HepG2 (cell line): ENCODE data around the gene RAB40C. TPM values are rescaled to one million over a fixed set of nuclear protein-coding genes. Genes with fewer than 3 reads are reported as not detected.
A peak's percentile ranks its signal among the peaks of the same experiment; 100 is the strongest.

Experiments used
- ATAC-seq: fragments of 200-7000 bp; cut with Tn5 transposase; 3 replicates; pipeline ENCODE4 v1.9.1; 2020; ENCODE audit warnings: mild to moderate bottlenecking, moderate library complexity
- BruUV-seq: library from RNA; stranded (reverse); fragments of 400-500 nt; replicated peaks from 2 replicates; lab custom pipeline; 2021; lab: Mats Ljungman, UMichigan
- CTCF ChIA-PET: fragments of 300-600 bp; formaldehyde crosslinking; extraction: SDS; loops from one replicate; lab custom pipeline; 2021; ENCODE audit warnings: low total read pairs, inconsistent platforms, low intra/inter-chr PET ratio; lab: Yijun Ruan, JAX
- POLR2A ChIA-PET: fragments of 350-600 bp; sonication (Branson Sonifier 250); formaldehyde crosslinking; loops from one replicate; lab custom pipeline; 2020; ENCODE audit warnings: antibody characterized with exemption, inconsistent platforms; lab: Yijun Ruan, JAX
- DNase-seq: peaks from one replicate; pipeline ENCODE4 v3.0.0-alpha.2; 2015; ENCODE audit warnings: low spot score
- FAIRE-seq: peaks from 3 replicates; lab custom pipeline; 2011; peaks lifted over from hg19 to GRCh38; lab: Jason Lieb, UNC
- H2AFZ ChIP-seq: one replicate; pipeline ENCODE4 v1.6.1; 2011; ENCODE audit warnings: low read length, inconsistent platforms
- H3K27ac ChIP-seq: fragments of 300-600 bp; 3 replicates; pipeline ENCODE4 v1.8.0; 2011; ENCODE audit warnings: mixed run types, mild to moderate bottlenecking, mixed read lengths, low read length, inconsistent platforms; ENCODE audit not compliant: insufficient read depth; ENCODE audit errors: extremely low read length
- H3K27me3 ChIP-seq, 2 experiments: fragments of 200-600 bp in 1 of 2; 2 replicates in 1 of 2; 3 replicates in 1 of 2; pipeline versions ENCODE4 v1.6.0 to v1.8.0; 2011; ENCODE audit warnings: low read length in 2 of 2, mild to moderate bottlenecking in 2 of 2, moderate library complexity in 2 of 2, inconsistent platforms in 1 of 2; ENCODE audit not compliant: insufficient read depth in 2 of 2, control insufficient read depth in 1 of 2
- H3K36me3 ChIP-seq, 2 experiments: fragments of 200-600 bp in 1 of 2; replicated peaks in 1 of 2; 2 replicates in 1 of 2; 3 replicates in 1 of 2; pipeline versions ENCODE4 v1.5.1 to v1.8.0; 2011; ENCODE audit warnings: low read length in 2 of 2, inconsistent platforms in 1 of 2; ENCODE audit not compliant: insufficient read depth in 2 of 2, control insufficient read depth in 1 of 2
- H3K4me1 ChIP-seq: 2 replicates; pipeline ENCODE4 v1.5.1; 2012; ENCODE audit warnings: low read length, inconsistent platforms; ENCODE audit not compliant: insufficient read depth
- H3K4me2 ChIP-seq: 2 replicates; pipeline ENCODE4 v1.6.0; 2011; ENCODE audit warnings: low read depth, low read length, inconsistent platforms
- H3K4me3 ChIP-seq, 3 experiments: fragments of 200-600 bp in 1 of 3; sonication (generic), shearing (Covaris generic) in 1 of 3; replicated peaks in 1 of 3; 2 replicates each; pipeline ENCODE4 v1.5.1; 2011 to 2016; ENCODE audit warnings: low read length in 3 of 3, inconsistent platforms in 2 of 3, low read depth in 2 of 3, mild to moderate bottlenecking in 2 of 3, control low read depth in 1 of 3, mixed read lengths in 1 of 3; ENCODE audit not compliant: insufficient read depth in 1 of 3
- H3K79me2 ChIP-seq: one replicate; pipeline ENCODE4 v1.6.1; 2011; ENCODE audit warnings: low read length, inconsistent platforms; ENCODE audit not compliant: insufficient read depth
- H3K9ac ChIP-seq: 2 replicates; pipeline ENCODE4 v1.6.0; 2011; ENCODE audit warnings: mild to moderate bottlenecking, low read depth, low read length, inconsistent platforms; ENCODE audit not compliant: insufficient read depth
- H3K9me3 ChIP-seq: 2 replicates; pipeline ENCODE4 v1.5.1; 2012; ENCODE audit warnings: mild to moderate bottlenecking, low read length
- H4K20me1 ChIP-seq: 2 replicates; pipeline ENCODE4 v1.6.0; 2011; ENCODE audit warnings: inconsistent platforms, mild to moderate bottlenecking, low read length, moderate library complexity; ENCODE audit not compliant: insufficient read depth
- CTCF ChIP-seq: sonication (generic); formaldehyde crosslinking; IDR thresholded peaks from 2 replicates; pipeline ENCODE4 v1.5.0; 2020; ENCODE audit warnings: mild to moderate bottlenecking, missing genetic modification reagents, moderate library complexity
- GLI4 ChIP-seq: sonication (generic); formaldehyde crosslinking; IDR thresholded peaks from 2 replicates; pipeline ENCODE4 v1.5.1; 2020; ENCODE audit warnings: missing genetic modification reagents, mild to moderate bottlenecking, moderate library complexity, borderline replicate concordance
- HNRNPL ChIP-seq: fragments of 200-400 bp; formaldehyde crosslinking; IDR thresholded peaks from 2 replicates; pipeline ENCODE4 v1.6.1; 2017; ENCODE audit warnings: mild to moderate bottlenecking, low read depth, low read length
- KDM5B ChIP-seq: sonication (generic); formaldehyde crosslinking; IDR thresholded peaks from 2 replicates; pipeline ENCODE4 v1.4.0; 2020; ENCODE audit warnings: missing genetic modification reagents, mild to moderate bottlenecking, borderline replicate concordance
- KLF15 ChIP-seq: sonication (generic); formaldehyde crosslinking; IDR thresholded peaks from 2 replicates; pipeline ENCODE4 v1.8.1; 2023; ENCODE audit warnings: borderline replicate concordance, mild to moderate bottlenecking, inconsistent platforms, missing genetic modification reagents, mixed read lengths
- PAXIP1 ChIP-seq: sonication (generic); formaldehyde crosslinking; conservative IDR thresholded peaks from 2 replicates; pipeline ENCODE4 v1.4.0; 2020; ENCODE audit warnings: mild to moderate bottlenecking, missing genetic modification reagents, moderate library complexity
- RFX5 ChIP-seq: IDR thresholded peaks from 2 replicates; pipeline ENCODE4 v1.6.1; 2011; ENCODE audit warnings: low read depth, low read length, improper control_type of control experiment
- SNAPC2 ChIP-seq: sonication (generic); formaldehyde crosslinking; IDR thresholded peaks from 2 replicates; pipeline ENCODE4 v1.8.1; 2022; ENCODE audit warnings: mild to moderate bottlenecking, missing genetic modification reagents
- TERF1 ChIP-seq: sonication (generic); formaldehyde crosslinking; IDR thresholded peaks from 2 replicates; pipeline ENCODE4 v1.8.0; 2022; ENCODE audit warnings: mild to moderate bottlenecking, missing genetic modification reagents, moderate library complexity
- XBP1 ChIP-seq: sonication (generic); formaldehyde crosslinking; IDR thresholded peaks from 2 replicates; pipeline ENCODE4 v1.5.0; 2020; ENCODE audit warnings: missing genetic modification reagents
- ZBTB33 ChIP-seq: sonication (generic); formaldehyde crosslinking; IDR thresholded peaks from 2 replicates; pipeline ENCODE4 v1.4.0; 2020; ENCODE audit warnings: missing genetic modification reagents
- ZMYM3 ChIP-seq: sonication (generic); formaldehyde crosslinking; IDR thresholded peaks from 2 replicates; pipeline ENCODE4 v1.5.1; 2020; ENCODE audit warnings: mild to moderate bottlenecking, missing genetic modification reagents
- ZNF414 ChIP-seq: sonication (generic); formaldehyde crosslinking; IDR thresholded peaks from 2 replicates; pipeline ENCODE4 v1.5.0; 2020; ENCODE audit warnings: missing genetic modification reagents
- WGBS: methylation state at CpG from one replicate; pipeline ENCODE4 v1.1.6; 2017; ENCODE audit warnings: low lambda C conversion rate; 5-methylcytosine and 5-hydroxymethylcytosine counted together
- in situ Hi-C: cut with HindIII; loops from 2 replicates; pipeline ENCODE4 v1.10.0; 2017; ENCODE audit warnings: low pct_unique_long_range_greater_than_20kb; ENCODE audit not compliant: extremely low pct_ligation_motif_present
- intact Hi-C: fragments of 100-400 bp; cut with micrococcal nuclease; formaldehyde crosslinking; loops from one replicate; pipeline ENCODE4 v1.10.0; 2022; ENCODE audit not compliant: unreplicated experiment
- polyA plus RNA-seq, 8 experiments: library from polyadenylated mRNA; depleted of rRNA in 3 of 8; stranded (reverse) in 7 of 8; unstranded in 1 of 8; fragments of >200 nt; fragmentation: Illumina TruSeq in 4 of 8; extraction: Trizol in 4 of 8; gene quantifications; 2 replicates each; pipeline versions ENCODE4 v1.2.1 to v1.2.3, GENCODE V29; 2011 to 2016; ENCODE audit warnings: low read depth in 4 of 8, missing spikeins in 1 of 8, mixed read lengths in 1 of 8; ENCODE audit not compliant: insufficient read depth in 1 of 8
- total RNA-seq, 5 experiments: library from RNA; depleted of rRNA; stranded (reverse); fragments of >200 nt; fragmentation: Illumina TruSeq; extraction: Trizol; gene quantifications; 2 replicates each; pipeline ENCODE4 v1.2.3, GENCODE V29; 2016; ENCODE audit warnings: low read depth in 1 of 5

RAB40C gene
- total and polyA plus RNA-seq, 2 of the 13 experiments (the other 11 are each of a cell fraction or from before 2014, with no cell fraction given) = 7.7 to 11.5 TPM

- Histone ChIP-seq H3K27me3 (peaks cover 2 to 15% of the 10 kb centered on the region in 2 experiments; a peak in 3 of 5 replicates), H3K27ac (no peak overlapping the region), H3K4me2 (no peak overlapping the region), H2AFZ (no peak overlapping the region), H3K4me3 (no peak overlapping the region), H4K20me1 (no peaks in the 10 kb centered on the region), H3K4me1 (peaks cover 66% of the 10 kb centered on the region), H3K9me3 (no peaks in the 10 kb centered on the region), H3K36me3 (peaks cover 0 to 3% of the 10 kb centered on the region in 2 experiments; a peak in 1 of 5 replicates), H3K9ac (no peak overlapping the region), H3K79me2 (no peaks in the 10 kb centered on the region)
- no peak for FAIRE-seq
- 84% methylated on average over 23 of the region's 32 CpGs for WGBS
- ChIA-PET CTCF (no interaction called here), POLR2A (no interaction called here)
- no peak for ATAC-seq
- in situ Hi-C loops = no loop called here
- intact Hi-C loops = no loop called here
- no TSS peak for BruUV-seq
- no peak for DNase-seq
- TF ChIP-seq PAXIP1 (CRISPR knock-in tag) = no peak
- no peak for TF ChIP-seq KDM5B (CRISPR knock-in tag)
- TF ChIP-seq XBP1 = no peak
- TF ChIP-seq ZNF414 (CRISPR knock-in tag) = no peak
- TF ChIP-seq SNAPC2 (CRISPR knock-in tag) = no peak
- no peak for TF ChIP-seq KLF15 (CRISPR knock-in tag)
- no peak for TF ChIP-seq GLI4 (CRISPR knock-in tag)
- TF ChIP-seq ZBTB33 (CRISPR knock-in tag) = peak; percentile 93
- TF ChIP-seq RFX5 = no peak
- TF ChIP-seq CTCF (CRISPR knock-in tag) = peak; percentile 14; the same call in 1 of the 2 replicates
- no peak for TF ChIP-seq ZMYM3 (CRISPR knock-in tag)
- no peak for TF ChIP-seq TERF1 (CRISPR knock-in tag)
- TF ChIP-seq HNRNPL = peak; percentile 84; the same call in 1 of the 2 replicates
Observed at GRCh38 chr16:555528-556473, 34.1 kb upstream of the RAB40C start.
